ENCODE results near the gene GGA3. TPM values are rescaled to one million over a fixed set of nuclear protein-coding genes. Genes with fewer than 3 reads are reported as not detected.

Gene GGA3
- total and polyA plus RNA-seq, 2 experiments from 2014 or later, result 22.5 to 54.3 TPM

DNA sequence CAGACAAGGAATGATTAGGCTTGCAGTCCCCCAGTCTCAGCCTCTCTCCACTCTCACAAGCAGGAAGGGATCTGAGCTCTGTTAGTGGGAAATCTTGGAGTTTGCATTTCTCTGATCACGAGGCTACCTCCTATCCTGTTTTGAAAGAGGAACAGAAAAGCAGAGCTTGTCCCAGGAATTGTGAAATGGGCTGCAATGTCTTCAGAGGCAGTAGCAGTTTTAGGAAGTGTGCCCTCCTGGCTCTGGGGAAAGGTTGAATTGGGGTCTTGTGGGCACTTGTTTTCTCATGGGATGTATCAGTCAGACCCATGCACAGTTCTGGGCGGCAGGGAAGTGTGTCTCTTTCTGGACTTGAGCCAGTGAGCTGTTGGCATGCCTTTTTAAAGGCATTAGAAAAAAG, 33.1 kb downstream of the GGA3 start:
- H2AFZ ChIP-seq, result no peak overlapping the region
- H3K27me3 ChIP-seq (ENCODE audit: insufficient read depth), result no peaks in the 10 kb centered on the region
- Mint-ChIP-seq H3K27ac (no peak overlapping the region), H3K36me3 (ENCODE audit: low read depth) (peaks cover 82% of the 10 kb centered on the region), H3K27me3 (ENCODE audit: insufficient read depth, low read depth, poor library complexity) (peaks cover 4% of the 10 kb centered on the region), H3K4me1 (no peaks in the 10 kb centered on the region), H3K9me3 (no peaks in the 10 kb centered on the region), H3K4me3 (no peak overlapping the region)
- no peaks in the 10 kb centered on the region for H3K9me2 ChIP-seq (ENCODE audit: insufficient read depth)
- no peak for DNase-seq (ENCODE audit: low spot score)
- no peak overlapping the region for H3K4me3 ChIP-seq
- H3K27ac ChIP-seq (ENCODE audit: low read depth), result no peak overlapping the region
- peaks cover 13% of the 10 kb centered on the region; the same call in 1 of the 2 replicates for H3F3A ChIP-seq (replicated peaks; ENCODE audit: low read depth)
- peaks cover 34% of the 10 kb centered on the region for H3K36me3 ChIP-seq (ENCODE audit: insufficient read depth)
- no peak for ATAC-seq
- peaks cover 3% of the 10 kb centered on the region for H4K20me1 ChIP-seq (replicated peaks; ENCODE audit: insufficient read depth)
- no peak for TF ChIP-seq JUNB (IDR thresholded peaks at IDR 0.05; ENCODE audit: unreplicated experiment)
- TF ChIP-seq STAT1 (IDR thresholded peaks at IDR 0.05; ENCODE audit: unreplicated experiment), result no peak
- TF ChIP-seq, protein P1, sequence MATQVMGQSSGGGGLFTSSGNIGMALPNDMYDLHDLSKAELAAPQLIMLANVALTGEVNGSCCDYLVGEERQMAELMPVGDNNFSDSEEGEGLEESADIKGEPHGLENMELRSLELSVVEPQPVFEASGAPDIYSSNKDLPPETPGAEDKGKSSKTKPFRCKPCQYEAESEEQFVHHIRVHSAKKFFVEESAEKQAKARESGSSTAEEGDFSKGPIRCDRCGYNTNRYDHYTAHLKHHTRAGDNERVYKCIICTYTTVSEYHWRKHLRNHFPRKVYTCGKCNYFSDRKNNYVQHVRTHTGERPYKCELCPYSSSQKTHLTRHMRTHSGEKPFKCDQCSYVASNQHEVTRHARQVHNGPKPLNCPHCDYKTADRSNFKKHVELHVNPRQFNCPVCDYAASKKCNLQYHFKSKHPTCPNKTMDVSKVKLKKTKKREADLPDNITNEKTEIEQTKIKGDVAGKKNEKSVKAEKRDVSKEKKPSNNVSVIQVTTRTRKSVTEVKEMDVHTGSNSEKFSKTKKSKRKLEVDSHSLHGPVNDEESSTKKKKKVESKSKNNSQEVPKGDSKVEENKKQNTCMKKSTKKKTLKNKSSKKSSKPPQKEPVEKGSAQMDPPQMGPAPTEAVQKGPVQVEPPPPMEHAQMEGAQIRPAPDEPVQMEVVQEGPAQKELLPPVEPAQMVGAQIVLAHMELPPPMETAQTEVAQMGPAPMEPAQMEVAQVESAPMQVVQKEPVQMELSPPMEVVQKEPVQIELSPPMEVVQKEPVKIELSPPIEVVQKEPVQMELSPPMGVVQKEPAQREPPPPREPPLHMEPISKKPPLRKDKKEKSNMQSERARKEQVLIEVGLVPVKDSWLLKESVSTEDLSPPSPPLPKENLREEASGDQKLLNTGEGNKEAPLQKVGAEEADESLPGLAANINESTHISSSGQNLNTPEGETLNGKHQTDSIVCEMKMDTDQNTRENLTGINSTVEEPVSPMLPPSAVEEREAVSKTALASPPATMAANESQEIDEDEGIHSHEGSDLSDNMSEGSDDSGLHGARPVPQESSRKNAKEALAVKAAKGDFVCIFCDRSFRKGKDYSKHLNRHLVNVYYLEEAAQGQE (IDR thresholded peaks at IDR 0.05; ENCODE audit: unreplicated experiment), result no peak
- TF ChIP-seq EZH2 (IDR thresholded peaks at IDR 0.05; ENCODE audit: low read depth, unreplicated experiment), result no peak
- TF ChIP-seq CREB1 (CRISPR knock-in tag; IDR thresholded peaks at IDR 0.05; ENCODE audit: low read depth), result no peak
- TF ChIP-seq, protein P2, sequence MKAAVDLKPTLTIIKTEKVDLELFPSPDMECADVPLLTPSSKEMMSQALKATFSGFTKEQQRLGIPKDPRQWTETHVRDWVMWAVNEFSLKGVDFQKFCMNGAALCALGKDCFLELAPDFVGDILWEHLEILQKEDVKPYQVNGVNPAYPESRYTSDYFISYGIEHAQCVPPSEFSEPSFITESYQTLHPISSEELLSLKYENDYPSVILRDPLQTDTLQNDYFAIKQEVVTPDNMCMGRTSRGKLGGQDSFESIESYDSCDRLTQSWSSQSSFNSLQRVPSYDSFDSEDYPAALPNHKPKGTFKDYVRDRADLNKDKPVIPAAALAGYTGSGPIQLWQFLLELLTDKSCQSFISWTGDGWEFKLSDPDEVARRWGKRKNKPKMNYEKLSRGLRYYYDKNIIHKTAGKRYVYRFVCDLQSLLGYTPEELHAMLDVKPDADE (IDR thresholded peaks at IDR 0.05), result no peak
- TF ChIP-seq POLR2AphosphoS5 (IDR thresholded peaks at IDR 0.05; ENCODE audit: low read depth), result no peak
- no peaks in the 10 kb centered on the region for H3K79me2 ChIP-seq (replicated peaks; ENCODE audit: insufficient read depth)
- no peak overlapping the region for H3K4me2 ChIP-seq
- no peaks in the 10 kb centered on the region for H3K4me1 ChIP-seq (ENCODE audit: insufficient read depth)

DNA sequence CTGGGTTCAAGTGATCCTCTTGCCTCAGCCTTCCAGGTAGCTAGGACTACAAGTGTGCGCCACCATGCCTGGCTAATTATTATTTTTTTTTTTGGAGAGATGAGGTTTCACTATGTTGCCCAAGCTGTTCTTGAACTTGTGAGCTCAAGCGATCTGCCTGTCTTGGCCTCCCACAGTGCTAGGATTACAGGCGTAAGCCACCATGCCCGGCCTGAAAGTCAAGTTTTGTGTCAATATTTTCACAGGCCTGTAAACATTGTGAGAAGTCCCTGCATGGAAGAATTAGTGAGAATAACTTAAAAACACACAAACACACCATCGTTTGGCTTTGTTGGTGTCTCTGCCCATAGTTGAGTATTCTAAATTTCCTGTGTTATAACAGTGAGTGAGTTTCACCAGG, 33.7 kb downstream of the GGA3 start:
- Histone ChIP-seq H3K27ac (ENCODE audit: low read depth) (no peak overlapping the region), H3K4me1 (ENCODE audit: insufficient read depth) (no peaks in the 10 kb centered on the region), H3K27me3 (ENCODE audit: insufficient read depth) (no peaks in the 10 kb centered on the region), H3K9me2 (ENCODE audit: insufficient read depth) (no peaks in the 10 kb centered on the region), H3K4me3 (no peak overlapping the region), H3K36me3 (ENCODE audit: insufficient read depth) (peaks cover 29% of the 10 kb centered on the region), H2AFZ (no peak overlapping the region), H3F3A (replicated peaks; ENCODE audit: low read depth) (peaks cover 13% of the 10 kb centered on the region; the same call in 1 of the 2 replicates), H3K4me2 (no peak overlapping the region), H3K79me2 (replicated peaks; ENCODE audit: insufficient read depth) (no peaks in the 10 kb centered on the region), H4K20me1 (replicated peaks; ENCODE audit: insufficient read depth) (peaks cover 3% of the 10 kb centered on the region)
- Mint-ChIP-seq H3K9me3 (no peaks in the 10 kb centered on the region), H3K4me1 (no peaks in the 10 kb centered on the region), H3K27ac (no peak overlapping the region), H3K4me3 (no peak overlapping the region), H3K27me3 (ENCODE audit: insufficient read depth, low read depth, poor library complexity) (peaks cover 3% of the 10 kb centered on the region), H3K36me3 (ENCODE audit: low read depth) (peaks cover 80% of the 10 kb centered on the region)
- DNase-seq (ENCODE audit: low spot score), result no peak
- no peak for ATAC-seq
- TF ChIP-seq POLR2AphosphoS5 (IDR thresholded peaks at IDR 0.05; ENCODE audit: low read depth) (no peak), ZNF114 (CRISPR knock-in tag; IDR thresholded peaks at IDR 0.05) (no peak), STAT1 (IDR thresholded peaks at IDR 0.05; ENCODE audit: unreplicated experiment) (no peak), NANOG (IDR thresholded peaks at IDR 0.05; ENCODE audit: borderline replicate concordance) (no peak), EZH2phosphoT487 (IDR thresholded peaks at IDR 0.05; ENCODE audit: unreplicated experiment) (no peak), JUNB (IDR thresholded peaks at IDR 0.05; ENCODE audit: unreplicated experiment) (no peak)
- TF ChIP-seq, protein P2 (IDR thresholded peaks at IDR 0.05), result no peak
- TF ChIP-seq, protein P3, sequence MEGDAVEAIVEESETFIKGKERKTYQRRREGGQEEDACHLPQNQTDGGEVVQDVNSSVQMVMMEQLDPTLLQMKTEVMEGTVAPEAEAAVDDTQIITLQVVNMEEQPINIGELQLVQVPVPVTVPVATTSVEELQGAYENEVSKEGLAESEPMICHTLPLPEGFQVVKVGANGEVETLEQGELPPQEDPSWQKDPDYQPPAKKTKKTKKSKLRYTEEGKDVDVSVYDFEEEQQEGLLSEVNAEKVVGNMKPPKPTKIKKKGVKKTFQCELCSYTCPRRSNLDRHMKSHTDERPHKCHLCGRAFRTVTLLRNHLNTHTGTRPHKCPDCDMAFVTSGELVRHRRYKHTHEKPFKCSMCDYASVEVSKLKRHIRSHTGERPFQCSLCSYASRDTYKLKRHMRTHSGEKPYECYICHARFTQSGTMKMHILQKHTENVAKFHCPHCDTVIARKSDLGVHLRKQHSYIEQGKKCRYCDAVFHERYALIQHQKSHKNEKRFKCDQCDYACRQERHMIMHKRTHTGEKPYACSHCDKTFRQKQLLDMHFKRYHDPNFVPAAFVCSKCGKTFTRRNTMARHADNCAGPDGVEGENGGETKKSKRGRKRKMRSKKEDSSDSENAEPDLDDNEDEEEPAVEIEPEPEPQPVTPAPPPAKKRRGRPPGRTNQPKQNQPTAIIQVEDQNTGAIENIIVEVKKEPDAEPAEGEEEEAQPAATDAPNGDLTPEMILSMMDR (conservative IDR thresholded peaks at IDR 0.05; ENCODE audit: low read depth in 2 of 2), result no peak
- TF ChIP-seq, protein P1 (IDR thresholded peaks at IDR 0.05; ENCODE audit: unreplicated experiment), result no peak

Measured in GM23338 (cell line).